HFF-Myc (cell line): ENCODE measurements around the gene ZNF710.

Experiments
- DNase-seq: peaks from one replicate; pipeline ENCODE4 v3.0.0-alpha.2; 2011; ENCODE audit warnings: low read depth; ENCODE audit errors: extremely low read depth
- H3K4me3 ChIP-seq: replicated peaks from 2 replicates; pipeline ENCODE4 v1.5.1; 2011; ENCODE audit warnings: low read depth, mild to moderate bottlenecking, control low read depth, low read length
- CTCF ChIP-seq: IDR thresholded peaks from 2 replicates; pipeline ENCODE4 v1.5.1; 2012; ENCODE audit warnings: mild to moderate bottlenecking, low read depth, low read length, control low read depth; ENCODE audit errors: missing control alignments

Gene ZNF710

GRCh38 chr15:90036806-90037510 lies 35.8 kb downstream of the ZNF710 start:
- no peak for DNase-seq
- TF ChIP-seq CTCF, result no peak
- no peak overlapping the region for H3K4me3 ChIP-seq

- no peak for TF ChIP-seq CTCF
- DNase-seq, result no peak
- H3K4me3 ChIP-seq, result no peak overlapping the region
Measured at GRCh38 chr15:90037511-90037860, 36.4 kb downstream of the ZNF710 start.

- no peak for DNase-seq
- no peak for TF ChIP-seq CTCF
- H3K4me3 ChIP-seq, result no peak overlapping the region
Measured at GRCh38 chr15:90037961-90038631, 37.0 kb downstream of the ZNF710 start.

- H3K4me3 ChIP-seq, result no peak overlapping the region
- no peak for DNase-seq
- no peak for TF ChIP-seq CTCF
Measured at GRCh38 chr15:90038632-90039095, 37.5 kb downstream of the ZNF710 start.

- H3K4me3 ChIP-seq, result no peak overlapping the region
- TF ChIP-seq CTCF, result no peak
- DNase-seq, result no peak
Measured at GRCh38 chr15:90039996-90040395, 38.9 kb downstream of the ZNF710 start.

- no peak overlapping the region for H3K4me3 ChIP-seq
- DNase-seq, result no peak
- no peak for TF ChIP-seq CTCF
Measured at GRCh38 chr15:90040618-90041017, 39.5 kb downstream of the ZNF710 start.

- DNase-seq, result no peak
- H3K4me3 ChIP-seq, result no peak overlapping the region
- TF ChIP-seq CTCF, result no peak
Measured at GRCh38 chr15:90042356-90042755, 41.2 kb downstream of the ZNF710 start.
